Stomach smooth muscle (tissue), 2 donors: Measurements from ENCODE around the gene LIMS4.
"Not testable (repeated sequence)": the region's sequence is repeated elsewhere in the genome, so short reads cannot be mapped to it uniquely, and the experiment has no call there.

ENCODE experiments used
- H3K27ac ChIP-seq: one replicate; pipeline ENCODE4 v1.7.0; 2013; ENCODE audit warnings: mild to moderate bottlenecking, low read length, inconsistent platforms
- H3K27me3 ChIP-seq, 2 donors: one replicate each; pipeline ENCODE4 v1.7.0; 2013; ENCODE audit warnings: low read length in 2 of 2; ENCODE audit not compliant: insufficient read depth in 2 of 2, control insufficient read depth in 1 of 2
- H3K36me3 ChIP-seq, 2 donors: one replicate each; pipeline ENCODE4 v1.7.0; 2013; ENCODE audit warnings: low read length in 2 of 2; ENCODE audit not compliant: control insufficient read depth in 2 of 2, insufficient read depth in 2 of 2
- H3K4me1 ChIP-seq: one replicate; pipeline ENCODE4 v1.7.0; 2013; ENCODE audit warnings: low read length; ENCODE audit not compliant: control insufficient read depth, insufficient read depth
- H3K4me3 ChIP-seq, 2 donors: one replicate each; pipeline ENCODE4 v1.7.0; 2013; ENCODE audit warnings: low read length in 2 of 2
- H3K9ac ChIP-seq, 2 donors: one replicate each; pipeline ENCODE4 v1.7.0; 2013; ENCODE audit warnings: low read length in 2 of 2, mild to moderate bottlenecking in 1 of 2
- H3K9me3 ChIP-seq, 2 donors: one replicate each; pipeline ENCODE4 v1.7.0; 2013; ENCODE audit warnings: low read length in 2 of 2; ENCODE audit not compliant: control insufficient read depth in 2 of 2
- donor health status: healthy.
- donor health status: Pancreatic carcinoma.

The LIMS4 gene

GRCh38 chr2:110472171-110473058 lies at the start of gene LIMS4:
LIMS4 (minus strand) TSS chr2:110472816; CDS start chr2:110472778, 38 bp downstream.
- not testable (repeated sequence) for H3K4me1 ChIP-seq, H3K9me3 ChIP-seq, H3K9ac ChIP-seq, H3K36me3 ChIP-seq, H3K4me3 ChIP-seq, H3K27ac ChIP-seq, H3K27me3 ChIP-seq

- H3K4me3 ChIP-seq, H3K36me3 ChIP-seq, H3K4me1 ChIP-seq, H3K27ac ChIP-seq, H3K27me3 ChIP-seq, H3K9me3 ChIP-seq, H3K9ac ChIP-seq: not testable (repeated sequence)
Measured at GRCh38 chr2:110499755-110500377, 27.2 kb upstream of the LIMS4 start.

- H3K9me3 ChIP-seq, H3K36me3 ChIP-seq, H3K9ac ChIP-seq, H3K27me3 ChIP-seq, H3K27ac ChIP-seq, H3K4me1 ChIP-seq, H3K4me3 ChIP-seq: not testable (repeated sequence)
Measured at GRCh38 chr2:110496027-110496426, 23.4 kb upstream of the LIMS4 start.

GRCh38 chr2:110494488-110494887 lies 21.9 kb upstream of the LIMS4 start:
- H3K27me3 ChIP-seq, H3K4me3 ChIP-seq, H3K36me3 ChIP-seq, H3K9me3 ChIP-seq, H3K4me1 ChIP-seq, H3K27ac ChIP-seq, H3K9ac ChIP-seq: not testable (repeated sequence)

- H3K36me3 ChIP-seq, H3K27me3 ChIP-seq, H3K9me3 ChIP-seq, H3K4me3 ChIP-seq, H3K4me1 ChIP-seq, H3K27ac ChIP-seq, H3K9ac ChIP-seq: not testable (repeated sequence)
Measured at GRCh38 chr2:110488991-110489390, 16.4 kb upstream of the LIMS4 start.

GRCh38 chr2:110482697-110483096 lies 10.1 kb upstream of the LIMS4 start:
- not testable (repeated sequence) for H3K9me3 ChIP-seq, H3K4me1 ChIP-seq, H3K36me3 ChIP-seq, H3K9ac ChIP-seq, H3K27ac ChIP-seq, H3K4me3 ChIP-seq, H3K27me3 ChIP-seq

- H3K9ac ChIP-seq, H3K4me3 ChIP-seq, H3K27ac ChIP-seq, H3K27me3 ChIP-seq, H3K4me1 ChIP-seq, H3K36me3 ChIP-seq, H3K9me3 ChIP-seq: not testable (repeated sequence)
Measured at GRCh38 chr2:110481200-110481599, 8.6 kb upstream of the LIMS4 start.

GRCh38 chr2:110480084-110480483 lies 7.5 kb upstream of the LIMS4 start:
- H3K36me3 ChIP-seq, H3K4me3 ChIP-seq, H3K9ac ChIP-seq, H3K27me3 ChIP-seq, H3K9me3 ChIP-seq, H3K4me1 ChIP-seq, H3K27ac ChIP-seq: not testable (repeated sequence)

- not testable (repeated sequence) for H3K27ac ChIP-seq, H3K4me3 ChIP-seq, H3K9ac ChIP-seq, H3K36me3 ChIP-seq, H3K27me3 ChIP-seq, H3K9me3 ChIP-seq, H3K4me1 ChIP-seq
Measured at GRCh38 chr2:110477370-110477769, 4.8 kb upstream of the LIMS4 start.

- not testable (repeated sequence) for H3K27me3 ChIP-seq, H3K27ac ChIP-seq, H3K4me3 ChIP-seq, H3K36me3 ChIP-seq, H3K9me3 ChIP-seq, H3K4me1 ChIP-seq, H3K9ac ChIP-seq
Measured at GRCh38 chr2:110476952-110477351, 4.3 kb upstream of the LIMS4 start.

GRCh38 chr2:110475627-110476359 lies 3.2 kb upstream of the LIMS4 start:
- not testable (repeated sequence) for H3K27me3 ChIP-seq, H3K9ac ChIP-seq, H3K4me1 ChIP-seq, H3K4me3 ChIP-seq, H3K36me3 ChIP-seq, H3K9me3 ChIP-seq, H3K27ac ChIP-seq
